Measurements from ENCODE around the gene ZNF516. TPM values are rescaled to one million over a fixed set of nuclear protein-coding genes. Genes with fewer than 3 reads are reported as not detected.

The ZNF516 gene
- total RNA-seq, 1 donor from 2014 or later: 15.0 TPM

DNA sequence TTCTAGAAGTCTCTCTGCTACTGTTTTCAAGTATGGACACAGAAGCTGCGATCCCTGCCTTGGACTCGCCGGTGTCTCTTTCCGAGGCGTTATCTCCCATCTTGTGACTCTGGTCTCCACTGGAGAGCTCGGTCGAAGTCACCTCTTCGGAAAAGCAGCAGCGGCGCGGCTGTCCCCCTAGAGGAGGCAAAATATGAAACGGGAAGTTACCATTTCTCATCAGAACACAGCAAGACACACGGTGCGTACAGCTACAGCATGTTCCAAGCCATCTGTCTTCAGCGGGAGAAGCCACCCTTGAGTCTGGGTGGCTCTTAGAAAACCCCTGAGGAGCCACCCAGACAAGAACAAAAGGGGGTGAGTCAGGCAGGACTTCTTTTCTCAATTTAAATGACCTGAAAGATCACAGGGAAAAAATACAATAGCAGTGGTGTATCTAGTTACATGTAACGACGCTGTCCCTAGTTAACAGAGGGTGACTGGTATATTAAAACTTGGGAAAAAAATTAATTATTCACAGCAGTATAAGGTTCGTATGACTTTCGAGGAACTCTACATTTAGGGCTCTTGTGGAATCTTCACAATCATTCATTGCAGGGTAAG lies 114.8 kb downstream of the ZNF516 start:
- DNase-seq: no peak

GRCh38 chr18:76379226-76380126 lies 115.6 kb downstream of the ZNF516 start:
- DNase-seq: no peak

DNA sequence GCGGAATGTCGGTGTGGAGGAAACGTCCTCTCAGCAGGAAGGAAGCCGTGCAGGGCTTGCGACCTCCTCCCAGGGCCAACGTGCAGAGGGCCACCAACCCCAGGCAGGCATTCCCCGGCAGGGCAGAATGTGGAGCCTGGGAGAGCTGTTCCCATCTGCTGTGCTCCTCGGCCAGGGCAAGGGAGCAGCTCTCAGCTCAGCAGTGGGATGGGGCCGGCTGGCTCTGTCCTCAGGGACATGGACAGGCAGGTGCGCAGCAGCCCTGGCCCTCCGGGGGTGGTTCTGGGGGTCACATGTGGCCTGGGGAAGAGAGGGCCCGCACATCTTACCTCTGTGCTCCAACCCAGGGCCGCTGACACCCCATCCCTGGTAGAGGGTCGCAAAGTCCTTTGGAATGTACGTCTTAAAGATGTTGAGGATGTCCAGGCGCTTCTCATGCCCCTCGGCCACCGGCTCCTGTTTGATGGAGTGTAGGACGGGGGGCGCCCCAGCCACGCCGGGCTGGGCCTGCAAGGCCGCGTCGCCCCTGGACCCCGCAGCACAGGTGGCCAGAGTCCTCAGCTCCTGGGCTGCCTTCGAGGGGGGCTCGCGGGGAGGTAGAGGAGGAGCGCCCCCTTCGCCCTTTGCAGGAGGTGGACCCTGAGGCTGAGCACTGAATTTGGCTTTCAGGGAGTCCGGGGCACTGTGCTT lies 116.4 kb downstream of the ZNF516 start:
- no peak for DNase-seq

DNA sequence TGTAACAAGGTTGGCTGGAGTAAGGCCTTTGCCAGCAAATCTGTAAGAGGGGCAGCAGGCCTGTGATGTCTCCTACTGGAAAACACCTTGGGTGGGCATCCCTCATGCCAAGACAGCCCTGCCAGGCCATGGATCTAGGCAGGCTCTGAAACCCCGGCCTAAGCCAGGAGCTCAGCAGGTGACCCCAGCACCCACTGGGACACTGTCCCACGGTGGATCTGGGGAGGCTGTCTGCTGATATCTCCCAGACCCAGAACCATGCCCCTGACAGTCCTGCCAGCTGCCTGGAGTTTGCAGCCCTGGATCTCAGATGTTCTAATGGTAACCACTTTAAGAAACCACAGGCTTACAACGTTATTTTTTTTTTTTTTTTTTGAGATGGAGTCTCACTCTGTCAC lies 117.7 kb downstream of the ZNF516 start:
- DNase-seq: no peak

GRCh38 chr18:76376668-76377358 lies 118.2 kb downstream of the ZNF516 start:
- no peak for DNase-seq

- DNase-seq: no peak
Measured at GRCh38 chr18:76376225-76376624, 118.8 kb downstream of the ZNF516 start.

DNA sequence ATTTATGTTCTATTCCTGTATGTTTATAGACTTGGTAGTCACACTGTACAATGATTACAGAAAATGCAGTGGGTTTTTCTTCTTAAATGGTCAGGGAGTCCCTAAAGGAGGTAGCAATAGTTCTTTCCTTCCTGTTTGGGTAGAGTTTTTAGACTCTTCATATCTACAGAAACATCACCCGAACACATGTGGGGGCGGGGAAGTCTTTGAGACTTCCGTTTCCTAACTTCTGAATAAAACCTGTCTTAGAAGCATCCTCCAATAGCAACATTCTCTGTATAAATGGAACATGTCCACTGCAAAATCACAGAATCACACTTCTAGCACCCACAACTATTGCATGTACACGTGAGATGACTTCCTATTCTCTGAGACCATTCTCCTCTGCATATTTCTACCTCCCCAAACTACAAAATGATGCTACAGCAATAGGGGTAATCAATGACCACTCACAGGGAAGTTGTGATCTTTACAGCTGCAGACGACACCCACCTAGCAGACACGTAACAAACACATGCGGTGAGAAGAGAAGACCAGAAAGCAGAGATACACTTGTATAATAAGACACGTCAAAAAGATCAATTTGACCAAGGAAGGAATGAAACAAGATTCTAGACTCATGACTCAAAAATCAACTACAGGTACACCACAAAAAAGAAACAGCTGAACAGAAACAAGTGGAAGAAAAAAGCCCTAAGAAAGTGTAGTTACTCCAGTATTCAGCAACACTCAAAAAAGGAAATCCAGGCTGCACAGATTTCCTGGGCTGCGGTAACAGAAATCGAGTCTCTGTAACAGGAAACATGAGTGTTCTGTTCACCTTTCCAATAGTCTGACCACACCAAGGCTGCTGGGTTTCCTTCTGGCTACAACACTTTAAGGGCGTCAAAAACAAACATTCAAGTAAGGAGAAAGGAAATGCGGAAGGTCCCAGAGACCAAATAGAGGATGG lies 120.4 kb downstream of the ZNF516 start:
- no peak for DNase-seq

- DNase-seq: no peak
Measured at GRCh38 chr18:76373297-76373696, 121.7 kb downstream of the ZNF516 start.

DNA sequence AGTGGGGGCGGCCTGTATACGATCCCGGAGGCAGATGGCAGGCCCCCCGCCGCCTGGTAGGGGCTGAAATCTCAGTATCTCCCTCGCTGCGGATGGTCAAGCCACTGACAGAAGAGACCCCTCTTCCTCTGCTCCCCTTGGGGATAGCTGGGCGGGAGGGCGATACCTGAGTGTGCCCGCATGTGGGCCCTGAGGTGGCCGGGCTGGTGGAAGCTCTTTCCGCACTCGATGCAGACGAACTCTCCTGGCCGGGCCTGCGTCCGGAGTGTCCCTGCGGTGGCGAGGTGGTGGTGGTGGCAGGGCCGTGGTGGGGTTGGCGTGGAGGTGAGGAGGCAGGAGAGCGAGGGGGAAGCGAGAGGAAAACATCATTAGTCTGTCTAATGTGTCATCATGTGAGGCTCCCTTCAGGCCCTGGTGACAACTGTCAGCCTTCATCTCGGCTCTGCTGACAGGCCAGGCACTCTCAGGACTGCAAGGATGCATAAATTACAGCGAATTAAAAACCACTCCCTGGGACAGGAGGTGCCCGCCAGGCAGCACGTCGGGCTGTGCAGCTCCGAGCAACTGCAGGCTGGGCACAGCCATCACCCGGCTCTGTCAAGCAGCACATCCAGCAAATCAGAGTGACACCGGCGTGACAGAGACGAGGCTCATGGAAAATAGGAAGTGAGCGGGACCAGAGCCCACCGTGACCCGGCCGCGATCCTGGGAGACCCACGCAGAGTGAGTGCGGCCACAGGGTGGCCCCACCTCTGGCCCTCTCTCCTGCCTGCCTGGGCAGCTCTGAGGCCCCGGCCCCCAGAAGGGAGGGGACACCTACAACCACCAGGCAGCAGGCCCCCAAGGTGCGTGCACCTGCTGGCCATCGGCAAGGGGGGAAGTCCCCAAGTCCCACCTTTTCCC lies 123.5 kb downstream of the ZNF516 start:
- no peak for DNase-seq

- DNase-seq: no peak
Measured at GRCh38 chr18:76370686-76371085, 124.4 kb downstream of the ZNF516 start.

DNA sequence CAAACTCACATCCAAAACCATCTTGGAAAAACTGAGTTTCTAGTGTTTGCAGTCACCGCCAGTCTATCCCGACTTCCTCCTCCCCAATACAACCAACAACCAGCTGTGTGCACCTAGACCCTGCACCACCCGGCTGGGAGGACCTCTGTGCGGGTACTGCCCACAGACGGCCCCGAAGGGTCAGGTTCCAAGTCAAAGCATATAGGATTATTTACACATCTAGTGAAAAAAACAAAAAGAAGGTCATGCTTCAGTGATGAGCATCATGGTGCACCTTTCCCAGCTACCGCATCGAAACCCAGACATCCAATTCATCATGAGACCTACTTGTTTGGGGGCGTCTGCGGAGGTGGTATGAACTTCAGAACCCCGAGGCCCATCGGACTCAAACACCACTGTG lies 124.8 kb downstream of the ZNF516 start:
- no peak for DNase-seq

- DNase-seq: no peak
Measured at GRCh38 chr18:76369791-76370190, 125.3 kb downstream of the ZNF516 start.

DNA sequence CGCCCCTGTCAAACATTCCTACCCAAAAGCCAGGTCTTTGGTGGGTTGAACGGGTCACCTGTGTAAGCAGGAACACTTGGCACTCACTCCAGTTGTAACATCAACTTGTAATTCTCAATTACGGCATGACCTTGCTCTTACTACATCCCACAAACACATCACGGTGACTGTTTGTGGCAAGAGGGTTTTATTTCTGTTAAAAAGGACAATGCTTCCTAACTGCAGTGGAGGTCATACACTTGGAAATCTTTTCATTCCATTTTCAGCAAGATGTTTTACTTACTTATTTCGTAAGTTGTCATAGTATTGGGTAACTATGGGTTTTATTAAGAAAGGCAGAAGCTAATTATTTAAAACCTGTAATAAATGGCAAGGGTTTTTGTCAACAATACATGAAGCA lies 126.1 kb downstream of the ZNF516 start:
- DNase-seq: no peak

- no peak for DNase-seq
Measured at GRCh38 chr18:76368271-76368670, 126.8 kb downstream of the ZNF516 start.

DNA sequence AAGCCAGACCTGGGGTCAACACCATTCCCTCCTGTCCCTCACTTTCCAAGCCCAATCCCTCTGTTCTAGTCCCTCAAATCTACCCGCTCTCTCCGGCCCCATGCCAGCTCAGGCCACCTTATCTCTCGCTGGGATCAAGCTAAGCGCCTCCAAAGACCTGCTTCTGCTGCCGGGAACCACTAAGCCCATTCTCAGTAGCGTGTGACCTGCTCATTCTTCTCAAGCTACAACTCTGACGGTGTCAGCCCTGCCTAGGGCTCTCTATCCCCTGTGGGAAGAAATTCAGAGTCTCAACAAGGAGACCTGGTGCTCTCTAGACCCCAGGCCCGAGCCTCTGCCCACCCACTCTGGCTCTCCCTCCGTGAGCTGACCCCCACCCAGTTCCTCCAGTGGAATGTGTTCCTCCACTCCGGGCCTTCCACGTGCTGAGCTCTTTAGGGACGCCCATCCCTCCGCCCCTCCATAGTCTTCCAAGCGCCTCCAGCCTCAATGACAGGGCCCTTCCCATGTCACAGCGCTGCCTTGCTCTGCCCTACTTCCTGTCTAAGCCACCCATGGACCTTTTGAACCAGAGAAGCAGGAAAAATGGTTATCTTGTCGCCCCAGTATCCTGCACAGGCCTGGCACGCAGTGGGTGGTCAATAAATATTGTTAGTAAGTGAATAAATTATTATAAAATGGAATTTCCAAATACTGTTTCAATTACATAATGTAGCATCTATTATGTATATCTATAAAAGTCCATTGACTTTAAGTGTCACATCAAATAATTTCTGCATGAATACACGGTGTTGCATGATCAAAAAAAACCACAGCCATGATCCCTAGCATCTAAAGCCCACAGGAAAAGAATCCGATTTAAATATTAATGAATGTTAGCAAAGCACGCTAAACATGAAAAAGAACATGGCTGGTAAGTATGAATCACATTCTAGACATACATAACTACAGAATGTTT lies 127.6 kb downstream of the ZNF516 start:
- no peak for DNase-seq

- no peak for DNase-seq
Measured at GRCh38 chr18:76365561-76365960, 129.5 kb downstream of the ZNF516 start.

DNA sequence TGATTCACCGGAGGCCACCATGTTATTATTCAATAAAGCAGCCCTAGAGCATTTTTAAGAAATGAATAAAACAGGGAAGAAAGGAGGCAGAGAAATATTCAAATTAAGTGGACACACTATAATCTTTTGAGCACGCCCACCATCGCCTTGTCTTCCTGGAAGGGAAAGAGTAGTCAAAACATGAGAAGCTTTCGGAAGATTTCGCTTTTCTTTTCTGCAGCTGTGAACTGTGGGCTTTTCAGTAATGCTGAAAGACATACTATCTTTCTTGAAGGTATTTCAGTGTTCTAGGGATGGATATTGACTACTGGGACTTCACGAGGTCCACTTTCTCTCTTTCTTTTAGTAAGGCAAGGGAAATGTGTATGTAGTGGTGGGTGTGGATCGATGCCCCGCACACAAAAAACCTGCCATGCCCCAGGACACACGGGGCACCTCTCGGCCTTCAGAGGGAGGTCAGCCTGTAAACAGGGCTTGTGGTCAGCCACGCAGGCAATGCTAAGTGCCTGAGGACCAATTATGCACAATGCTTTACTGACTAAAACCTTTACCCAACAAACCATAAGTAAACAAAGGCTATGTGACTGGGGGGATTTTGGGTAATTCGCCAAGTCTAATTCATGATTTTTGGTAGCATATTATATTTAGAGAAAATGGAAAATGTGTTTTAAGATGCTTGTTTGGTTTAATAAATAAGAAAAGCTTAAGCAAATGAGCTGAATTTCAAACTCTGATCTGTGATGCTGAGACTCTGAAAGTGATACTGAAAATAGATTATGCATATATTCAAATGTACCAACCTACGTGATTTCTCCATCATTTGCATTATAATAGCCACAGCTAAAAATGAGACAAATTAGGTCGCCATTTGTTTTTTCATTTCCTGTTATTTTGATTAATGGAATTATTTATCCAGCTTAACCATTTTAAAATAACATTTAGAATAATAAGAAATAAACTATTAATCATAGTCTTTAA lies 130.5 kb downstream of the ZNF516 start:
- DNase-seq: no peak

All from occipital lobe (tissue), 2 donors.